ENCODE data around the gene STRN3.

The STRN3 gene

DNA sequence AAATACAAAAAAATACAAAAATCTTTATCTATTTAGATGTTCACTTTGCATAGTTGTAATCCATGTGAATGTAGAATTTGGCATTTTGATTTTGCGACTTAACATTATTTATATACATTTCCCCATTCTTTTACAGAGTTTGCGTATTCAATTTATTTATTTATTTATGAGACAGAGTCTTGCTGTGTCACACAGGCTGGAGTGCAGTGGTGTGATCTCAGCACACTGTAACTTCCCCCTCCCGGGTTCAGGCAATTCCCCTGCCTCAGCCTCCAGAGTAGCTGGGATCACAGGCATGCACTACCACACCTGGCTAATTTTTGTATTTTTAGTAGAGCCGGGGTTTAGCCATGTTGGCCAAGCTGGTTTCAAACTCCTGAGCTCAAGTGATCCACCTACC is 25.3 kb upstream of the STRN3 start:
- no peak overlapping the region for H3K18ac ChIP-seq (ENCODE audit: low read length)
- H2BK120ac ChIP-seq (ENCODE audit: insufficient read depth, low read length, poor library complexity): no peak overlapping the region
- no peak overlapping the region for H3K4ac ChIP-seq (ENCODE audit: low read depth, low read length)
- no peak overlapping the region for H3K23ac ChIP-seq (ENCODE audit: low read length)
- H4K8ac ChIP-seq (ENCODE audit: low read depth, low read length): no peak overlapping the region
- H3K14ac ChIP-seq (ENCODE audit: low read length): no peak overlapping the region
- H3K4me3 ChIP-seq (ENCODE audit: low read depth, low read length): no peak overlapping the region
- no peak overlapping the region for H2AFZ ChIP-seq (ENCODE audit: insufficient read depth, low read length, poor library complexity)
- H3K4me2 ChIP-seq (ENCODE audit: low read length): no peak overlapping the region
- H3K79me2 ChIP-seq (ENCODE audit: control insufficient read depth, insufficient read depth, low read length, poor library complexity): no peaks in the 10 kb centered on the region
- H4K12ac ChIP-seq (ENCODE audit: low read depth, low read length): no peak overlapping the region
- no peak overlapping the region for H2BK12ac ChIP-seq (ENCODE audit: low read length)
- no peaks in the 10 kb centered on the region for H3K36me3 ChIP-seq (ENCODE audit: control insufficient read depth in 1 of 2, insufficient read depth in 2 of 2, low read length in 2 of 2)
- no peak overlapping the region for H4K91ac ChIP-seq (ENCODE audit: low read depth, low read length)
- H3K27me3 ChIP-seq (ENCODE audit: insufficient read depth, low read length): no peaks in the 10 kb centered on the region
- no peak for DNase-seq
- no peak overlapping the region for H3K9ac ChIP-seq (ENCODE audit: low read length)
- H2AK5ac ChIP-seq (ENCODE audit: low read length): no peak overlapping the region
- no peaks in the 10 kb centered on the region for H3K4me1 ChIP-seq (ENCODE audit: control insufficient read depth in 1 of 2, insufficient read depth in 2 of 2, low read length in 2 of 2)
- no peak overlapping the region for H3K27ac ChIP-seq (ENCODE audit: low read depth, low read length)
- H3K79me1 ChIP-seq (ENCODE audit: low read length): no peaks in the 10 kb centered on the region
- WGBS (ENCODE audit: extremely low coverage, insufficient coverage, insufficient read length): no CpG with 5 or more reads among the region's 4 CpGs
- H2BK5ac ChIP-seq (ENCODE audit: low read depth, low read length, poor library complexity): no peak overlapping the region
- H3K9me3 ChIP-seq (ENCODE audit: insufficient read depth, low read depth, low read length): no peaks in the 10 kb centered on the region

DNA sequence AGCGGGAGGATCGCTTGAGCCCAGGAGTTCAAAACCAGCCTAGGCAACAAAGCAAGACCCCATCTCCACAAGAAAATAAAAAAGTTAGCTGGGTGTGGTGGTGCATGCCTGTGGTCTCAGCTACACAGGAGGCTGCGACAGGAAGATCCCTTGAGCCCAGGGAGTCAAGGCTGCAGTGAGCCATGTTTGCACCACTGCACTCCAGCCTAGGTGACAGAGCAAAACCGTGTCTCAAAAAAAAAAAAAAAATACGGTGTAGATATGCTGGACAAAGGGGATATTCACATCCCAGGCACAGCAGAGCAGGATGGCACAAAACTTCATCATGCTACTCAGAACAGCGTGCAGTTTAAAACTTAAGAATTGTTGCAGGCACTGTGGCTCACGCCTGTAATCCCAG is 24.8 kb upstream of the STRN3 start:
- no peaks in the 10 kb centered on the region for H3K9me3 ChIP-seq (ENCODE audit: insufficient read depth, low read depth, low read length)
- no peak overlapping the region for H2AK5ac ChIP-seq (ENCODE audit: low read length)
- H3K14ac ChIP-seq (ENCODE audit: low read length): no peak overlapping the region
- H3K18ac ChIP-seq (ENCODE audit: low read length): no peak overlapping the region
- H3K27me3 ChIP-seq (ENCODE audit: insufficient read depth, low read length): no peaks in the 10 kb centered on the region
- no peaks in the 10 kb centered on the region for H3K4me1 ChIP-seq (ENCODE audit: control insufficient read depth in 1 of 2, insufficient read depth in 2 of 2, low read length in 2 of 2)
- H2BK120ac ChIP-seq (ENCODE audit: insufficient read depth, low read length, poor library complexity): no peak overlapping the region
- H2AFZ ChIP-seq (ENCODE audit: insufficient read depth, low read length, poor library complexity): no peak overlapping the region
- H3K79me2 ChIP-seq (ENCODE audit: control insufficient read depth, insufficient read depth, low read length, poor library complexity): no peaks in the 10 kb centered on the region
- no peaks in the 10 kb centered on the region for H3K36me3 ChIP-seq (ENCODE audit: control insufficient read depth in 1 of 2, insufficient read depth in 2 of 2, low read length in 2 of 2)
- no peak overlapping the region for H3K4ac ChIP-seq (ENCODE audit: low read depth, low read length)
- H3K9ac ChIP-seq (ENCODE audit: low read length): no peak overlapping the region
- no peak overlapping the region for H2BK12ac ChIP-seq (ENCODE audit: low read length)
- H2BK5ac ChIP-seq (ENCODE audit: low read depth, low read length, poor library complexity): no peak overlapping the region
- H3K27ac ChIP-seq (ENCODE audit: low read depth, low read length): no peak overlapping the region
- H3K4me3 ChIP-seq (ENCODE audit: low read depth, low read length): no peak overlapping the region
- no peak overlapping the region for H4K12ac ChIP-seq (ENCODE audit: low read depth, low read length)
- no peaks in the 10 kb centered on the region for H3K79me1 ChIP-seq (ENCODE audit: low read length)
- DNase-seq: no peak
- no peak overlapping the region for H4K8ac ChIP-seq (ENCODE audit: low read depth, low read length)
- no peak overlapping the region for H3K23ac ChIP-seq (ENCODE audit: low read length)
- H4K91ac ChIP-seq (ENCODE audit: low read depth, low read length): no peak overlapping the region
- H3K4me2 ChIP-seq (ENCODE audit: low read length): no peak overlapping the region
- WGBS (ENCODE audit: extremely low coverage, insufficient coverage, insufficient read length): no CpG with 5 or more reads among the region's 7 CpGs

DNA sequence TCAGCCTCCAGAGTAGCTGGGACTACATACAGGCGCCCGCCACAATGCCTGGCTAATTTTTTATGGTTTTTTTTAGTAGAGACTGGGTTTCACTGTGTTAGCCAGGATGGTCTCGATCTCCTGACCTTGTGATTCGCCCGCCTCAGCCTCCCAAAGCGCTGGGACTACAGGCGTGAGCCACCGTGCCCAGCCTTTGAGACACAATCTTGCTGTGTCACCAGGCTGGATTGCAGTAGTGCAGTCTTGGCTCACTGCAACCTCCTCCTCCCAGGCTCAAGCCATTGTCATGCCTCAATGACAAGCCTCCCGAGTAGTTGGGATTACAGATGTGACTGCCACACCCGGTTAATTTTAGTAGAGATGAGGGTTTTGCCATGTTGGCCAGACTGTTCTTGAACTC is 21.3 kb upstream of the STRN3 start:
- Histone ChIP-seq H4K12ac (ENCODE audit: low read depth, low read length) (no peak overlapping the region), H3K79me2 (ENCODE audit: control insufficient read depth, insufficient read depth, low read length, poor library complexity) (no peaks in the 10 kb centered on the region), H2BK12ac (ENCODE audit: low read length) (no peak overlapping the region), H3K14ac (ENCODE audit: low read length) (no peak overlapping the region), H2BK5ac (ENCODE audit: low read depth, low read length, poor library complexity) (no peak overlapping the region), H3K4me3 (ENCODE audit: low read depth, low read length) (no peak overlapping the region), H4K8ac (ENCODE audit: low read depth, low read length) (no peak overlapping the region), H3K9ac (ENCODE audit: low read length) (no peak overlapping the region), H2AK5ac (ENCODE audit: low read length) (no peak overlapping the region), H3K9me3 (ENCODE audit: insufficient read depth, low read depth, low read length) (no peaks in the 10 kb centered on the region), H4K91ac (ENCODE audit: low read depth, low read length) (no peak overlapping the region), H3K23ac (ENCODE audit: low read length) (no peak overlapping the region), H3K79me1 (ENCODE audit: low read length) (no peaks in the 10 kb centered on the region), H3K36me3 (ENCODE audit: control insufficient read depth in 1 of 2, insufficient read depth in 2 of 2, low read length in 2 of 2) (no peaks in the 10 kb centered on the region), H3K4me2 (ENCODE audit: low read length) (no peak overlapping the region), H3K4ac (ENCODE audit: low read depth, low read length) (no peak overlapping the region), H2BK120ac (ENCODE audit: insufficient read depth, low read length, poor library complexity) (no peak overlapping the region), H2AFZ (ENCODE audit: insufficient read depth, low read length, poor library complexity) (no peak overlapping the region), H3K4me1 (ENCODE audit: control insufficient read depth in 1 of 2, insufficient read depth in 2 of 2, low read length in 2 of 2) (no peaks in the 10 kb centered on the region), H3K18ac (ENCODE audit: low read length) (no peak overlapping the region), H3K27ac (ENCODE audit: low read depth, low read length) (no peak overlapping the region), H3K27me3 (ENCODE audit: insufficient read depth, low read length) (no peaks in the 10 kb centered on the region)
- DNase-seq: peak; percentile 81 to 90
- no CpG with 5 or more reads among the region's 10 CpGs for WGBS (ENCODE audit: extremely low coverage, insufficient coverage, insufficient read length)

DNA sequence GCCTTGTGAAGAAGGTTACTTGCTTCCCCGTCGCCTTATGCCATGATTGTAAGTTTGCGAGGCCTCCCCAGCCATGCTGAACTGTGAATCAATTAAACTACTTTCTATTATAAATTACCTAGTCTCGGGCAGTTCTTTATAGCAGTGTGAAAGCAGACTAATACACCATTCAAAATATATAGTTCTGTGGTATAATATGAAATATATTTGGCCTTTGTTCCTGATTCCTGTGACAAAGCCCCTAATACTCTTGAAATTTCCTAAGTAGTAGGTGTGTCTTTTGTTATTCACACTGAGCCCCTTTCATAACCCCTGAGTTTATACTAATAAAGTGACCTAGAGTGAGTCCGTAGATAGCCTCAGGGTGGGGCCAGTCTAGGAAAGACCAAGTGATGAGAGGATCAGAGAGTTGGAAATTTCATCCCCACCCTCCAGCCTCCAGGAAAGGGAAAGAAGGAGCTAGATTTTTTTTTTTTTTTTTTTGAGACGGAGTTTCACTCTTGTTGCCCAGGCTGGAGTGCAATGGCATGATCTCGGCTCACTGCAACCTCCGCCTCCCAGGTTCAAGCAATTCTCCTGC is 19.4 kb upstream of the STRN3 start:
- H3K4ac ChIP-seq (ENCODE audit: low read depth, low read length): no peak overlapping the region
- H3K23ac ChIP-seq (ENCODE audit: low read length): no peak overlapping the region
- H3K4me3 ChIP-seq (ENCODE audit: low read depth, low read length): no peak overlapping the region
- H3K27me3 ChIP-seq (ENCODE audit: insufficient read depth, low read length): no peaks in the 10 kb centered on the region
- H3K9ac ChIP-seq (ENCODE audit: low read length): no peak overlapping the region
- no peak overlapping the region for H4K91ac ChIP-seq (ENCODE audit: low read depth, low read length)
- no peak overlapping the region for H3K18ac ChIP-seq (ENCODE audit: low read length)
- no peak overlapping the region for H2BK5ac ChIP-seq (ENCODE audit: low read depth, low read length, poor library complexity)
- no peak overlapping the region for H2AK5ac ChIP-seq (ENCODE audit: low read length)
- no peak overlapping the region for H3K4me2 ChIP-seq (ENCODE audit: low read length)
- no peak overlapping the region for H3K14ac ChIP-seq (ENCODE audit: low read length)
- H2BK120ac ChIP-seq (ENCODE audit: insufficient read depth, low read length, poor library complexity): no peak overlapping the region
- no peaks in the 10 kb centered on the region for H3K79me1 ChIP-seq (ENCODE audit: low read length)
- H3K4me1 ChIP-seq (ENCODE audit: control insufficient read depth in 1 of 2, insufficient read depth in 2 of 2, low read length in 2 of 2): no peaks in the 10 kb centered on the region
- H2AFZ ChIP-seq (ENCODE audit: insufficient read depth, low read length, poor library complexity): no peak overlapping the region
- H3K79me2 ChIP-seq (ENCODE audit: control insufficient read depth, insufficient read depth, low read length, poor library complexity): no peaks in the 10 kb centered on the region
- H4K8ac ChIP-seq (ENCODE audit: low read depth, low read length): no peak overlapping the region
- H3K9me3 ChIP-seq (ENCODE audit: insufficient read depth, low read depth, low read length): no peaks in the 10 kb centered on the region
- H3K36me3 ChIP-seq (ENCODE audit: control insufficient read depth in 1 of 2, insufficient read depth in 2 of 2, low read length in 2 of 2): no peaks in the 10 kb centered on the region
- no peak for DNase-seq
- H3K27ac ChIP-seq (ENCODE audit: low read depth, low read length): no peak overlapping the region
- no CpG with 5 or more reads among the region's 8 CpGs for WGBS (ENCODE audit: extremely low coverage, insufficient coverage, insufficient read length)
- H4K12ac ChIP-seq (ENCODE audit: low read depth, low read length): no peak overlapping the region
- no peak overlapping the region for H2BK12ac ChIP-seq (ENCODE audit: low read length)

All from trophoblast cell (in vitro differentiated cells and primary cell).